ENCODE measurements around the gene MRPL49. TPM values are rescaled to one million over a fixed set of nuclear protein-coding genes. Genes with fewer than 3 reads are reported as not detected.

Gene MRPL49
- total RNA-seq, 1 donor from 2014 or later: 45.1 TPM

GRCh38 chr11:65127473-65128181 lies 5.5 kb downstream of the MRPL49 start:
- DNase-seq (ENCODE audit: low read depth) (no peak), FAIRE-seq (no peak)
- Histone ChIP-seq H3K27me3 (ENCODE audit: insufficient read depth, low read length) (no peaks in the 10 kb centered on the region), H3K9me3 (ENCODE audit: insufficient read depth, low read depth, low read length) (no peaks in the 10 kb centered on the region), H3K36me3 (ENCODE audit: insufficient read depth, low read length) (peaks cover 40% of the 10 kb centered on the region), H3K79me2 (ENCODE audit: insufficient read depth, low read length) (peaks cover 43% of the 10 kb centered on the region), H3K9ac (ENCODE audit: low read length) (no peak overlapping the region), H3K4me2 (ENCODE audit: low read length) (no peak overlapping the region), H2AFZ (ENCODE audit: low read depth, low read length) (no peak overlapping the region), H4K20me1 (ENCODE audit: insufficient read depth, low read length) (peaks cover 64% of the 10 kb centered on the region), H3K4me3 (ENCODE audit: insufficient read depth, low read depth, low read length) (no peak overlapping the region), H3K27ac (ENCODE audit: low read depth, low read length) (no peak overlapping the region), H3K4me1 (ENCODE audit: insufficient read depth, low read length) (peaks cover 4% of the 10 kb centered on the region)
- TF ChIP-seq EZH2 (IDR thresholded peaks at IDR 0.05; ENCODE audit: insufficient read depth, low read length): no peak
- TF ChIP-seq CTCF (IDR thresholded peaks at IDR 0.05; ENCODE audit: insufficient read depth, low read depth, low read length): no peak
- Mint-ChIP-seq H3K4me1 (ENCODE audit: low read depth, unreplicated experiment) (peaks cover 4% of the 10 kb centered on the region), H3K9me3 (ENCODE audit: unreplicated experiment) (no peaks in the 10 kb centered on the region), H3K27me3 (ENCODE audit: low read depth, unreplicated experiment) (no peaks in the 10 kb centered on the region), H3K4me3 (ENCODE audit: unreplicated experiment) (no peak overlapping the region), H3K36me3 (ENCODE audit: low read depth, unreplicated experiment) (peaks cover 19% of the 10 kb centered on the region), H3K27ac (ENCODE audit: unreplicated experiment) (peak overlapping the region; percentile 47)

- Mint-ChIP-seq H3K4me1 (ENCODE audit: low read depth, unreplicated experiment) (peaks cover 5% of the 10 kb centered on the region), H3K27me3 (ENCODE audit: low read depth, unreplicated experiment) (no peaks in the 10 kb centered on the region), H3K4me3 (ENCODE audit: unreplicated experiment) (no peak overlapping the region), H3K9me3 (ENCODE audit: unreplicated experiment) (no peaks in the 10 kb centered on the region), H3K27ac (ENCODE audit: unreplicated experiment) (no peak overlapping the region), H3K36me3 (ENCODE audit: low read depth, unreplicated experiment) (peaks cover 19% of the 10 kb centered on the region)
- Histone ChIP-seq H3K4me3 (ENCODE audit: insufficient read depth, low read depth, low read length) (no peak overlapping the region), H3K36me3 (ENCODE audit: insufficient read depth, low read length) (peaks cover 40% of the 10 kb centered on the region), H3K27ac (ENCODE audit: low read depth, low read length) (no peak overlapping the region), H3K4me1 (ENCODE audit: insufficient read depth, low read length) (peaks cover 6% of the 10 kb centered on the region), H3K27me3 (ENCODE audit: insufficient read depth, low read length) (no peaks in the 10 kb centered on the region), H4K20me1 (ENCODE audit: insufficient read depth, low read length) (peaks cover 72% of the 10 kb centered on the region), H3K79me2 (ENCODE audit: insufficient read depth, low read length) (peaks cover 45% of the 10 kb centered on the region), H3K9ac (ENCODE audit: low read length) (no peak overlapping the region), H3K9me3 (ENCODE audit: insufficient read depth, low read depth, low read length) (no peaks in the 10 kb centered on the region), H3K4me2 (ENCODE audit: low read length) (no peak overlapping the region), H2AFZ (ENCODE audit: low read depth, low read length) (no peak overlapping the region)
- DNase-seq (ENCODE audit: low read depth) (no peak), FAIRE-seq (no peak)
- TF ChIP-seq EZH2 (IDR thresholded peaks at IDR 0.05; ENCODE audit: insufficient read depth, low read length) (no peak), CTCF (IDR thresholded peaks at IDR 0.05; ENCODE audit: insufficient read depth, low read depth, low read length) (no peak)
These were observed 6.3 kb downstream of the MRPL49 start for GRCh38 chr11:65128182-65129145.

Data from astrocyte (in vitro differentiated cells and primary cell).